Daoy (cell line): ENCODE measurements around the gene CTSZ. TPM values are rescaled to one million over a fixed set of nuclear protein-coding genes. Genes with fewer than 3 reads are reported as not detected.
"Not testable (repeated sequence)": the region's sequence is repeated elsewhere in the genome, so short reads cannot be mapped to it uniquely, and the experiment has no call there.

Experiments
- DNase-seq: peaks from one replicate; pipeline ENCODE4 v3.0.0-alpha.2; 2015; ENCODE audit warnings: low read depth
- total RNA-seq: library from RNA; depleted of rRNA; stranded (reverse); fragments of >200 nt; shearing (Covaris generic); gene quantifications from 2 replicates; pipeline ENCODE4 v1.2.3, GENCODE V29; 2014

CTSZ gene
- total RNA-seq, 1 experiment from 2014 or later, result 127 TPM

GRCh38 chr20:58997141-58997770 lies 9.8 kb downstream of the CTSZ start:
- no peak for DNase-seq

DNA sequence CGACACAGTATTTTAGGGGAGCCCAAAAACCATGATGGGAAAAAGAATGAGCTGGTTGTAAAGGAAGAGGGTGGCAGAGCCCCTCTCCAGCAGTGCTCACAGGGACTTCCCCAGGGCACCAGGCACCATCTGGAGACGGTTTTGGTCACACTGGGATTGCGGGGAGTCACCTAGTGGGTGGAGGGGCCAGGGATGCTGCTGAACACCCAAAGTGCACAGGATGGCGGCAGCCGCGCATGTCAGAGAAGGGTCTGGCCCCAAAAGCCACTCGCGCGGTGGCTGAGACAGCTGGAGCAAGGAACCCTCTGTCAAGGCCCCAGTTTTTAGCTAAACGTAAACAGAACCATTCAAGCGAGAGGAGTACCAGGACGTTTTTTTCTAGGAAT lies 10.8 kb downstream of the CTSZ start:
- DNase-seq, result no peak

GRCh38 chr20:58995461-58996225 lies 11.4 kb downstream of the CTSZ start:
- DNase-seq, result no peak

GRCh38 chr20:58994390-58995159 lies 12.5 kb downstream of the CTSZ start:
- no peak for DNase-seq

- no peak for DNase-seq
These were observed 13.5 kb downstream of the CTSZ start for GRCh38 chr20:58993332-58994248.

DNA sequence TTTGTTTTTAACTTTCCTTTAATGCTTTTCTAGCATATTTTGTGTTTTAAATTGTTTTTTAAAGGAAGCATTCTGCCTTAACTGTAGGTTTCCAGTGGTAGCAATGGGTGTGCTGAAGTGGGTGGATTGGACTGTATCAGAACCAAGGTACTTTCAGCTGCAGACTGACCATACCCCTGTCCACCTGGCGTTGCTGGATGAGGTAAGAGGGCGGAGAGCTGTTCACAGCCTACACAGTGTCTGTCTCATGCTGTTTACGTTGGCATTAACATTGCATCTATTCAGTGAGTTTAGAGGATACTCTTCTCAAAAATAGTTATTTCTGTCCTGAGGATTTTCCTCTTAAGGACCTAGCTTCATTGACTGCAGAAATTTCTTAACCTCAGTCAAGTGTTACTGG lies 14.1 kb downstream of the CTSZ start:
- no peak for DNase-seq

DNA sequence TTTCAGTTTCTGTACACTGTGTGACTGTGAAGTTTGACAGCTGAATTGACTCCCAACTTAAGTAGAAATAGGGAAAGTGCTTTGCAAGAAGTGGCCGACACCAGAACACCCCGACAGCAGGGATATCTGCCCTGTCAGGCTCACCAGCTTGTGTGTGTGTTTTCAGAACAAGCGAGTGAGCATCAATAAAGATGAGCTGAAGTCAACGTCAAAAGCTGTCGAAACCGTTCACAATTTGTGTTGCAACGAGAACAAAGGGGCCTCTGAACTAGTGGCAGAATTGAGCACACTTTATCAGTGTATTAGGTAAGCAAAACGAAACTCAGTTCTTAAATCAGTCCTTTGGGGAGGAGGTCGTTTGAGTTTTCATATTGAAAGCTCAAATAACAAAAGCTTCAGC lies 15.3 kb downstream of the CTSZ start:
- no peak for DNase-seq

DNA sequence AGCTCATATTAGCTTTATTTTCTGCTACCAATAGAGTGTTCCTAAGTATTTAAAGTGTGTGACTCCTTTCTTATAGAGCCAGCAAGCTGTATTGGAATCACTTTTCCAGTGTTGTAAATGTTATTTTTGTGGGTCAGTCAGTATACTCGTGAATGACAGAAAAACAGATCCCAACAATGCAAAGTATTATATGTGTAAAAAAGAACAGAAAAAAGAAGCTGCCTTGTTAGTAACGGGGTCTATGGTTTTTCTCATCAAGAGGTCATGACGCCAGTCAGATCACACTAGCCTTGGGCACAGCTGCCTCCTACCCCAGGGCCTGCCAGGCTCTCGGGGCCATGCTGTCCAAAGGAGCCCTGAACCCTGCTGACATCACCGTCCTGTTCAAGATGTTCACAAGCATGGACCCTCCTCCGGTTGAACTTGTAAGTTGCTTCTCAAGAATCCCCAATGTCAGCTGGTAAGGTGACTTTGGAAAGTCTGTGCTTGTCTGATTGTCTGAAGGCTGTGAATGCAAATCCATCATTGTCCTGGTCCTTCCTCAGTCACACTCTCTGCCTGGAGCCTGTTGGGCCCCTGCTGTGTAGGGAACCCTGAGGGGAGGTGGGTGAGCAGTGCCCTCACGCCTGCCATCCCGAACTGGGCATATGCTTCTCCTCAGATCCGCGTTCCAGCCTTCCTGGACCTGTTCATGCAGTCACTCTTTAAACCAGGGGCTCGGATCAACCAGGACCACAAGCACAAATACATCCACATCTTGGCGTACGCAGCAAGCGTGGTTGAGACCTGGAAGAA lies 16.2 kb downstream of the CTSZ start:
- no peak for DNase-seq

DNA sequence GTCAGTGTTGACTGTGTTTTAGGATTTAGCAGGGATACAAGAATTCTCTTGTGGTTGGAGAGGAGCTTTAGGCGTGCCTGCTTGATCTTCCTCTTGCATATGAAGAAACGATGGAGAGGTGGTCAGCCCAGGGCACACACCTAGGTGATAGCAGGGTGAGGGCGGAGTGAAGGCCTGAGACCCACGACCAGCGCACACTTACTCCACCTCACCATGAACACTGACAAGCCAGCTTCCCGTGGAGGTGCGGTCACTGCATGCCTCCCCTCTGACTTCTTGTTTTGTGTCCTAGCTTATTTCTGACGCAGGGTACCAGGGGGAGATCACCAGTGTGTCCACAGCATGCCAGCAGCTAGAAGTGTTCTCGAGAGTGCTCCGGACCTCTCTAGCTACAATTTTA lies 17.9 kb downstream of the CTSZ start:
- DNase-seq, result no peak

GRCh38 chr20:58988565-58988882 lies 18.5 kb downstream of the CTSZ start:
- no peak for DNase-seq

DNA sequence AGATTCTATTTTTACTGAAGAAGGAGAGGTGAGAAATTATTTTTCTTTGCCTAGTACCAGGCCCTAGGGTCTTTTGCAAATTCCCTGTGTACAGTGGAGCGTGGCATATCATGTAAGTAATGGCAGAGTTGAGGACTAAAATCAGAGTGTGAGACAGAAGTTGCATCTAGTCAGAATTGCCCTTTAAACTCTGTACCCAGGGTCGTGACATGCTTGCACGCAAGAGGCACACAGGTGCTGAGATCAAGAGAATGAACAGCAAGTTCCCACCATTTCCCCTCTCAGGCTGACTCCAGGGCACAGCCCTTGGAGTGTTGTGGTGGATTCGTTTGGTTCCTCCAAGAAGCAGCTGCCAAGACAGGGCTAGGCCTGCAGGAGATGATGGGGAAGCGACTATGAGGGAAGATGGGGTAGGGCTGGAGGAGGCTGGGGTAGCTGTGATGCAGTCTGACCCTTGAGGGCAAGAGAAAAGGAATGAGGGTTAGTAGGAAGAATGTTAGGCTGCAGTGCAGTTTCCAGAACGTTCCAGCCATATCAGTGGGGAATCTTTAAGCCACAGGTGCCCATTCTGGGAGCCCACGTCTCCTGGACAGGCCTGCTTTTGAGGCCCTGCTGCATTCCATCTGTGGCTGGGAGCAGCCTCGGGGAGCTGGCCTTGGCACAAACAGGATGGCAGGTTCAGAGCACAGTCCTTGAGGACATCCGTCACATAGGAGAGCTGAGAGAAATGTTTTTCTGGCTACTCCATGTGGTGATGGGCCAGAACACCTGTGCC lies 19.1 kb downstream of the CTSZ start:
- DNase-seq, result no peak

DNA sequence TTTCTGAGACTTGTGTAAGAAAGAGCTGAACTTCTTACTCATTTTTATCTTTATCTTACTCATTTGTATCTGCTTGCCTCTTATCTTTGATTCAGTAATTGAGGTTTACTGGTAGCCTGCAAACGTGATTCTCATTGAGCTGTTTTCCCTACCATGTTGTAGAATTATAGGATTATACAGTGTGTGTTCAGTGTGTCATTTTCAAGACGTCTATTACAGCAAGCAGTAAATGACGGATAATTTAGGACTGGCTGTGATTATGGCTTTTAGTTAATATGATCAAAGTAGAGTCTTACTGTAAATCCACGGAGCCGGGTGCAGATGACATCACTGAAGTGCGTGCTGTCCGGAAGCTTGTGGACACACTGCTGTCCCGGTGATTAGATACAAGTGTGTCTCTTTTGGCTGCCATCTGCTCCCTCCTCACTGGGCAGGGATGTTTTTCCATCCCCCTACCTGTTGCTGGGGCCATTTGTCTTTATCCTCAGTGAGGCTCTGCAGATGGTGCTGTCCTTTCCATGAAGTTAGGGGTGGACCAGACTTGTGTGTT lies 20.0 kb downstream of the CTSZ start:
- no peak for DNase-seq

DNA sequence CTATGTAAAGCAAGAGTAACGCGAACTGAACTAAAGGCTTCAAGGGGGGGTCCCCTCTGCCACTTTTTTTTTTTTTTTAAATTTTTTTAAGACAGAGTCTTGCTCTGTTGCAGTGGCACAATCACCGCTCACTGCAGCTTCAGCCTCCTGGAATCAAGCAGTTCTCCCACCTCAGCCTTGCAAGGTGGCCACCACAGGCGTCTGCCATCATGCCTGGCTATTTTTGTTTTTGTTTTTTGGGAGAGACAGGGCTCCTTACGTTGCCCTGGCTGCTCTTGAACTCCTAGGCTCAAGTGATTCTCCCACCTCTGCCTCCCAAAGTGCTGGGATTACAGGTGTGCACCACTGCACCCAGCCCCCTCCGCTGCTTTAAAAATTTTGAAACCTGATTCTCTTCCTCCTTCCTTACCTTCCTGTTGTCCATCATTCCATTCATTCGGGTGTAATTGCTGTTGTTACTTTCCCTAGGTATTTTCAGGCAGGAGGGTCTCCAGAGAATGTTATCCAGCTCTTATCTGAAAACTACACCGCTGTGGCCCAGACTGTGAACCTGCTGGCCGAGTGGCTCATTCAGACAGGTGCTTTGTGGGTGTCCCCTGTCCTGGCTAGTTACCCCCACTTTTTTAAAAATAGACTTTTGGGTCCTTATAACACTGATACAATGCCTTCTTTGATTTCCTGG lies 20.6 kb downstream of the CTSZ start:
- DNase-seq, result no peak

DNA sequence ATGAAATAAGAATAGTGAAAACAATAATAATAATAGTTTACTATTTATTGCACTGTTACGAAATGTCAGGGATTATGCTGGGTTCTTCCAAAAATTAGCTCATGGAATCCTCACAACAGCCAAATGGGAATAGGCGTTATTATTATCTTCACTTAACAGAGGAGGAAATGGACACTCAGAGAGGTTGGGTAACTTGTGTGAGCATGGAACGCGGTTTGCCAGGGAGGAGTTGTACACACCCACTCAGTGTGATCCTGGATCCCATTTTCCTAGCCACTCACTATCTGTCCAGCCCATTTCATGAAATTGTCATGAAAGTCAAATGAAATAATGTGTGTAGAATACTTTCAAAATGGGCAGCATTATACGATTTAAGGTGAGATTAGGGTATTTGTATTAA lies 21.4 kb downstream of the CTSZ start:
- DNase-seq, result no peak

DNA sequence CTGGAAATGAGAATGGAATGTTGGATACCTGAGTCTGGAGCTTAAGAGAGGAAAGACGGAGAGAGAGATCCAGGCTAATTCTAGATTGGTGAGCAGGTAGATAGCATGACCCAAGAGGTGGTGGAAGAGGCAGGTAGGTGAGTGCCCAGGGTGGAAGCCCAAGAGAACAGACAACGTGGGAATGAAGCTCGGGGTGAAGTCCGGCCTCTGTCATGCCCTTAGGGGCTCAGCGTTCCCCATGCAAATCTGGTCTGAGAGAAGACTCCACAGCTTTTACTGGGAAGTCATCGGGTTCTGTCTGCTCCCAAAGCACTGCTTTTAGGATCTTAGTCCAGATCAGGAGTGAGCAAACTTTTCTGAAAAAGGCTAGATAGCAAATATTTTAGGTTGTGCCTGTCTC lies 22.4 kb downstream of the CTSZ start:
- DNase-seq, result no peak

DNA sequence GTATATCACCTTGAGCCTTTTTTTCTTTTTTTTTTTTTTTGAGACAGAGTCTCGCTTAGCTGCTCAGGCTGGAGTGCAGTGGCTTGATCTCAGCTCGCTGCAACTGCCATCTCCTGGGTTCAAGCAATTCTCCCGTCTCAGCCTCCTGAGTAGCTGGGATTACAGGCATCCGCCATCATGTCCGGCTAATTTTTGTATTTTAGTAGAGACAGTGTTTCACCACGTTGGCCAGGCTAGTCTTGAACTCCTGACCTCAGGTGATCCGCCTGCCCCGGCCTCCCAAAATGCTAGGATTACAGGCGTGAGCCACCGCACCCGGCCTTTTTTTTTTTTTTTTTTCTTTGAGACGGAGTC lies 24.0 kb downstream of the CTSZ start:
- not testable (repeated sequence) for DNase-seq

- no peak for DNase-seq
These were observed 24.5 kb downstream of the CTSZ start for GRCh38 chr20:58982406-58983114.

DNA sequence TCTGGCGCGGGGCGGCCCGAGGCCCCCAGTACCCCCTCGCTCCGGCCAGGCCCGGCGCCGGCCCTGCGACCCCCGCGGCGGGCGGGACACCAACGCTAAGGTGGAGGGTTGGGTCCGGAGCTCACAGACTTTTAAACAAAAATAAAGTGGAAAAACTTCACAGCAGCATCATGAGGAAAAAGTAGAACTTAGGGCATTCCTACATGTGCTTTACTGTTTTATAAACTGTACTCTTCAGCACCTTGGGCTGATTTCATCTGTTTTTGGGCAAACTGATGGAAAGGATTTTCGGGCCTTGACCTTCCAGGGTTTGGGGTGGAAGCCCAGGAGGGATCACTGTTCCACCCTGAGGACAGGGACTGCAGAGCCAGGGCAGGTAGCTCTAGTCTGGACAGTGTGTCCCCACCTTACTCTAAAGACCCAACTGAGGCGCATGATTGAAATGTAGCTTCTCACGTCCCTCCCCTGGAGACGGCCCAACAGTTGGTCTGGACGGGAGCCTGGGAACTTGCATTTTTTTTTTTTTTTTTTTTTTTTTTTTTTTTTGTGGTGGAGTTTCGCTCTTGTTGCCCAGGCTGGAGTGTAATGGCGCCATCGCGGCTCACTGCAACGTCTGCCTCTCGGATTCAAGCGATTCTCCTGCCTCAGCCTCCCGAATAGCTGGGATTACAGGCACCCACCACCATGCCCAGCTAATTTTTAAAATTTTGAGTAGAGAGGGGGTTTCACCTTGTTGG lies 25.3 kb downstream of the CTSZ start:
- no peak for DNase-seq
